NCI-H2081 treated with DMSO at 0.1 percent for 48 hours (cell line): ENCODE measurements around the gene SH2B2.

ENCODE experiments used
- DNase-seq: peaks from one replicate; lab custom pipeline; 2025; lab: John Stamatoyannopoulos, UW

The SH2B2 gene

DNA sequence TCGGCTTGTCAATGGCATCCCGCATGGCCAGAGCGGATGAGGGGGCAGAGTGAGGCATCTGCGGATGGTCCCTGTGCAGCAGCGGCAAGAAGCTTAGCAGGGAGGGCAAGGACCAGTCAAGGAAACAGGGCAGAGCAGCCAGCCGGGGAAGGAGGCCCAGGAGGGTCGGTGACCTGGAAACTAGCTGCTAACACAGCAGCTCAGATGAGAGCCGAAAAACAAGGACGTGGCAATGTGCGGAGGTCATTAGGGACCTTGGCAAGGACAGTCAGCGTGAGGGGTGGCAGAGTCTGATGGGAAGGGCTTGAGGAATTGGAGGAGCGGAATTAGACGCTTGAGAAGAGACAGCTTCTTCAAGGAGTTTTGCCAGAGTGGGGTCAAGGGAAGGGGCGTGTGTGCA is 20.1 kb upstream of the SH2B2 start:
- DNase-seq: no peak

DNA sequence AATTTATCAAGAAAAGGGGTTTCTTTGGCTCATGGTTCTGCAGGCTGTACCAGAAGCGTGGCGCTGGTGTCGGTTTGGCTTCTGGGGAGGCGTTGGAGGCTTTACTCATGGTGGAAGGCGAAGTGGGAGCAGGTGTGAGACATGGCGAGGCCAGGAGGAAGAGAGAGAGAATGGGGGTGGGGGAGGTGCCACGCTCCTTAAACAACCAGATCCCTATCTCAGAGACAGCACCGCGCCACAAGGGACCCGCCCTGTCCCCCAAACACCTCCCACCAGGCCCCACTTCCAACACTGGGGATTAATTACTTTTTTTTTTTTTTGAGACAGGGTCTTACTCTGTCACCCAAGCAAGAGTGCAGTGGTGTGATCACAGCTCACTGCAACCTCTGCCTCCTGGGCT is 18.0 kb upstream of the SH2B2 start:
- no peak for DNase-seq

- no peak for DNase-seq
These were observed 16.3 kb upstream of the SH2B2 start for GRCh38 chr7:102270178-102270887.

DNA sequence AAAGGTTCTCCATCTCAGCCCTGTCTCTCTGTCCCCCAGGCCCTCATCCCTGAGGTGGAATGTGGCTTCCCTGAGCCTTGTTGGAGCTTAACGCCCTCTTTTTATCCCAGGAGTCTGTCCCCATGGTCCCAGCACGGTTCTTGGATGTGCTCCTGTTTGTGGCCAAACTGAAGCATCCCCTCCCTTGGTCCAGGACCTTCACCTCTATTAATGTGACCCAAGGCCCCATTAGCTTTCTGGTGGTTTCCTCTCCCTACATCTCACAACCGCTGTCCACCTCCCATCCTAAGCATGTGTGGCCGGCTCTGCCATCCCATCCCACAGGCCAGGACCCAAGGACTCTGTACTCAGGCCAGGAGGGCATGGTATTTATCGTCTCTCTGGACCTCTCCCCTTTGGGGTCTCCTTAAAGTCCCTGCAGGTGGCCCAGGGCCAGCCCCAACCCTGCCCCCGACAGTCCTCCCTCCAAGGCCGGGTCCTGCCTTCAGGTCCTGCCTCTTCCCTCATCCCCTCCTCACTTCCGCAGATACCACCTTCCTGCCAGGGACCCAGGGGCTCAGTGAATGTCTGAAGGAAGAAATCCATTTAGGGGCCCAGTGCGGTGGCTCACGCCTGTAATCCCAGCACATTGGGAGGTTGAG is 15.4 kb upstream of the SH2B2 start:
- no peak for DNase-seq

DNA sequence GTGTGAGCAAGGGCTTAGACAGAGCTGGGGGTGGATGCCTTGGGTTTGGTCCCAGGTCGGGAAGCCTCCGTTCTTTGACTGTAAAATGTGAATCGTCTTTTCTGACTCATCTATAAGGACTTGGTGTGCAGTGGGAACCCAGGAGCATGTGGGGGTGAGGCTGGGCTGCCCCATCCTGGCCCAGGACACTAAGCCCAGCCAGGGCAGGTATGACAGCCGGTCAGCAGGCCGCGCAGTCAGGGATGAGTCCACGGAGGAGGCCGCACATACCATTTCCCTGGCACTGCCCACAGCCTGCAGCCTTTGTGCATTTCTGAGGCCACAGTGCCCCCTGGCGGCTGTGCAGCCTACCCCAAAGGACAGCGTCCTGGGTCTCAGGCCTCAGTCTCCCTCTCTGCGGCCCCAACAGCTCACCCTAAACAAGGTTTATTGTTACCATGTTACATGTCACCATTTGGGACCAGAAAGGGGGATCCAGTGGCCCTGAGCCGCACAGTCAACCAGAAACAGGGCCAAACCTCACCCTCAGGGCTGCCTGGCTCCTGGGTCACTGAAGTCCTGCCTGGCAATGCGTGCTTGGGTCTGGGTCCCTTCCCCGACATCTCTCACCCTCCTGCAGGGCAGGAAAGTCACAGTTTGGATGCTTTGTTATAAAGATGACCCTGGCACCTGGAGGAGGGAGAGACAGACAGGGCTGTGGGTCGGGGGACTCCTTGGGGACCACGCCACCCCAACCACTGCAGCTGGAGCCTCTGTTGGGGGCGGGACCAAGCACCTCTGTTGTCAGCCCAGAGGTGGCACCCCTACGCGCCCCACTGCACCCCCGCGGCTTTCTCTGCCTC is 14.4 kb upstream of the SH2B2 start:
- no peak for DNase-seq

GRCh38 chr7:102272917-102273748 is 13.5 kb upstream of the SH2B2 start:
- DNase-seq: no peak

DNA sequence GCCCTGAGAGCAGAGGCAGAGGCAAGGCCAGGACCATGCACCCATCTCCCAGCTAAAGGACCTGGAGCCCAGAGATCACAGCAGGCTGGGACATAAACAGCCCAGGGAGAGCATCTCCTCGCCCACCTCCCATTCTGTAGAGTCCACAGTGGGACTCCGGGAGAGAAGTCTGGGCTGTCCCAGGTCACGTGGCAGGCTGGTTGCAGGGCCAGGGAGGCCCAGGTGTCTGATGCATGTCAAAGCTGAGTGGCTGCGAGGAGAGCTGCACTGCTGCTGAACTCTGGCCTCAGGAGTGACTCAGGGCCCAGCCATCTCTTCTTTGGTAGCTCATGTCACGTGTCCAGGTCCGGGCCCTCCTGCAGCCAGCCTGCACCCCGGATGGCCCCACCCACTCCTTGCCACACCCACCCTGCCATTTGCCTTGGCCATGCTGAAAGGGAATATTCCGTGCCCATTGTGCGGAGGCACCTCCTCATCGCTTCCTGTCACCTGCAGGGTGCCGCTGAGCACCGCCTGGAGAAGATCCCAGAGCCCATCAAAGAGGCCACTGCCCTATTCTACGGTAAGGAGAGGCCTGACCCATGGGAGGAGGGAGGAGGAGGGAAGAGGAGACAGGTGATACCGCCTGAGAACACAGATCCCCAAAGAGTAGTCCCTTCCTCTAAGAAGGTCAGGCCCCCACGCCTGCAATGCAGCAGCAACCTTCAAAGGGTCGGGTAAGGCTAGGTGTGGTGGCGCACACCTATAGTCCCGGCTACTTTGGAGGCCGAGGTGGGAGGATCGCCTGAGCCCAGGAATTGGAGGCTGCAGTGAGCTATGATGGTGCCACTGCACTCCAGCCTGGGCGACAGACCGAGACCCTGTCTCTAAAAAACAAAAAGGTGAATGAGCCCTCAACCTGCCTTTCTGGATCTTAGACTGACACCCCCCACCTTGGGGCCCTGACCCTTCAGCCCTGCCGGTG is 12.6 kb upstream of the SH2B2 start:
- DNase-seq: no peak

GRCh38 chr7:102275123-102275703 is 11.5 kb upstream of the SH2B2 start:
- no peak for DNase-seq

DNA sequence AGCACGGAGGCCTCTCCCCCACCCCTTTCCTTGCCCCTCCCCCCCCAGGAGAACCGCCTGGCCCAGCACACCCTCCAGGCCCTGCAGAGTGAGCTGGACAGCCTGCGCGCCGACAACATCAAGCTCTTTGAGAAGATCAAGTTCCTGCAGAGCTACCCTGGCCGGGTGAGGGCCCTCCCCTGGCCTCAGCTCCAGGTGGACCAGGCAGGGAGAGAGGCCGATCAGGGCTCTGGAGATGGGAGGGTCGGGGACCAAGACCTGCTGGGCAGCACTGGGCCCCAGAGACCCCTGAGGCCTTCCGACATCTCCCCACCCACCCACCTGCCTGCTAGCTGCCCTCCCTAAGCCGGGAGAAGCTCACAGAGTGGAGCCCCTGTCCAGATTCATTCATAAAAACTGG is 8.8 kb upstream of the SH2B2 start:
- no peak for DNase-seq

DNA sequence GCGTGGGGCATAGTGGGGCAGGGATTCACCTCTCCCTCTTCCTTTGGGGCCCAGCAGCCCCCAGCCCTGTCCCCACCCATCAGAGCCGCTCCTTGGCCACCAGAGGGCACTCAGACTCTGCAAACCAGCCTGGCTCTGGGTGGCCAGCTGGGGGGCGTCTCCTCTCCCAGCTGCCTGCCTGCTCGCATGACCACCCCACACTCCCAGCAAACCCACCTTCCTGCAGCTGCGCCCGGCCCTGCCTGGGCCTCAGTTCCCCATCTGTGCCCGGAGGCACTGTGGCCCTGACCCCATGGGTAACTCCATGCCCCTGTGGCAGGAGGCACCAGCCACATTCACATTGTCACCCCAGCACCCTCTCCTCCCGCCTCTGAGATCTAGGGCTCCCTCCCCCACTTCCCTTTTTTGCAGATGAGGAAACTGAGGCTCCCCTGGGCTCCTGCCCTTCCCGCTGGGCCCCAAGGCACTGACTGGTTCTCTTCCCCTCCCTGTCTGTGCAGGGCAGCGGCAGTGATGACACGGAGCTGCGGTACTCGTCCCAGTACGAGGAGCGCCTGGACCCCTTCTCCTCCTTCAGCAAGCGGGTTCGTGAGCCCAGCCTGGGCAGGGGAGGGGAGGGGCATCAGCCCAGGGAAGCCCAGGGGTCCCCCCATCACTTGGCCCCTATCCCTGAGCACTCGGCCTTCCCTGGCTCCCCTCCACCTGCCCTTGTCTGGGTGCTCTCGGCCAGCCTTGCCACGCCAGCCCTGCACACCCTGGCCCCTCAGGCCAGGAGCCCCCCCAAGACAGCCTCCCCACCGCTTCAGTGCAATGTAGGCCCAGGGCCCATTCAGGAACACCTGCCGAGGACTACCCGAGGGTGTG is 6.9 kb upstream of the SH2B2 start:
- DNase-seq: no peak

DNA sequence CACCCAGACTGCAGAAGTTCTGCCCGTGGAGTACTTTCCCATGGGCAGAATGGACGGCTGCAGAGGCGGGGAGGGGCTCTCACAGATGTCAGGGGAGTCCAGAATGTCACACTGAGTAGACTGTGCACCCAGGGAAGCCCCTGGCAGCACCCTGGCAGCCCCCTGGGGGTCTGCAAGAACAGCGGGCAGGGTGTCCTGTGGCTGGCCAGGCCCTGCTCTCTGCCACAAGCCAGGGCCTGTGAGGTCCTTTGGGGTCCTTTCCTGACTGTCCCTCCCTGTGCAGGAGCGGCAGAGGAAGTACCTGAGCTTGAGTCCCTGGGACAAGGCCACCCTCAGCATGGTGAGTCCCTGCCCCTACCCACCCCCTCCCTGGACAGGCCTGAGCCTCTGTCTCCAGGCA is 6.1 kb upstream of the SH2B2 start:
- no peak for DNase-seq

- no peak for DNase-seq
These were observed 4.9 kb upstream of the SH2B2 start for GRCh38 chr7:102281785-102282184.

DNA sequence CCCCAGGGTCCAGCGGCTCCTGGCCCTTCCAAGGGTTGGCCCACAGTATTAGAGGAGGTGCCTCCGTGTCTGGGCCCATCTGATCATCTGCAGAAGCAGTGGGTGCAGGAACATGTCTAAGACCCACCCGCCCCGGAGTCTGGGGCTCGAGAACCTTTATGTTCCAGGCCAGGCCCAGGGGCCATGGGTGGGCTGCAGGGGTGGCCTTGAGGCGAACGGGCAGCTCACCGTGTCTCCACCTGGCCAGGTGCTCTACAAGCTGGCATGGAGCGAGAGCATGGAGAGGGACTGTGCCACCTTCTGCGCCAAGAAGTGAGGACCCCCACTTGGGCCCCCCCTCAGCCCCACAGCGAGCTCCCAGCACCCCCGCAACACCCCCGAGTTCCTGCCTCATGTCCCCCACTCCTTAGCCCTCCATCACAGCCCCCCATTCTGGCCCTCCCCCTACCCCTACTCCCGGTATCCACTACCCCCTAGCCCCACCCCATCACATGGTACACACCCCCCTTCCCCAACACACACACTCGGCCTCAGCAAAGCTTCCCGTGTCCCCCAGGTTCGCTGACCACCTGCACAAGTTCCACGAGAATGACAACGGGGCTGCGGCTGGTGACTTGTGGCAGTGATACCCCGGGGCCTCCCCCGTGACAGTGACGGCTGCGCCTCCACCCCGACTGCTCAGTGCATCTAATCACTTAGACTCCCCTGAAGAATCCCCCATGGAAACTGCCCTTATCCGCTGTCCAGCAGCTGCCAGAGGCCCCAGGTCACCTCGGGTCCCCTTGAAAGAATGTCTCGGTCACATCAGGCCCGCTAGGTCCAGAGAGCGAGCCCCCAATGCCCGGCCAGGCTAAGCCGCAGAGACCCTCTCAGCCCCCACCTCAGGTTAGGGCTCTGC is 4.0 kb upstream of the SH2B2 start:
- DNase-seq: no peak

DNA sequence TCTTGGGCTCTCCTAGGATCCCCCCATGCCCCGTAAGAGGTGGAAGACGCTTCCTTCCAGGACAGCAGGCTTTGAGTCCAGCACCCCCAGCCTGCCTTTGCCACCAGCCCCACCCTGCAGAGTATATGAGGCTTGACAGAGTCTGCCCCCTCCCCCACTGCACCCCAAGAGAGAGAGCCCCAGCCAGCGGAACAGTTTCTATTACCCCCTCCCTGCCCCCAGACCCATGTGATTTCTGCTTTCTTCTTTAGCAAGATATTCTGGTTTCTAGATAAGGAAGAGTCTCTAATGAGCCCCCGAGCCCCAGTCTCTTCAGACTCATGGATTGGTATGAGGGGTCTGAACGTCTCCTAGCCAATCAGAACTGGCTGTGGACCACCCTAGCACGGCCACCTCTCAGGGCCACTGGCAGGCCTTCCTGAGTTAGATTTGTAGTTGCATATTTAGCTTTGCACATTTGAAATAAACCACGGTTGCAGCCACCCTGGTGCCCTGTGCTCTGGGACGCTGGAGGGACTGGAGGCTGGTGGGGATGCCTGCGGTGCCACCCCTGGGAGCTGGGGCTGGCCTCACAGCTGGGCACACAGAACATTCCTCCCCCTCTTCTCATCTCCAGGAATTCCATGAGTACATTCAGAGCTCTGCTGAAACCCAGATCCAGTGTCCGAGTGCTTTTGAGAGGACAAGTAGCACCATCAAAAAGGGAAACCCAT is 3.0 kb upstream of the SH2B2 start:
- no peak for DNase-seq

- no peak for DNase-seq
These were observed 2.3 kb upstream of the SH2B2 start for GRCh38 chr7:102284399-102284798.

- DNase-seq: no peak
These were observed 1.7 kb upstream of the SH2B2 start for GRCh38 chr7:102284891-102285539.

DNA sequence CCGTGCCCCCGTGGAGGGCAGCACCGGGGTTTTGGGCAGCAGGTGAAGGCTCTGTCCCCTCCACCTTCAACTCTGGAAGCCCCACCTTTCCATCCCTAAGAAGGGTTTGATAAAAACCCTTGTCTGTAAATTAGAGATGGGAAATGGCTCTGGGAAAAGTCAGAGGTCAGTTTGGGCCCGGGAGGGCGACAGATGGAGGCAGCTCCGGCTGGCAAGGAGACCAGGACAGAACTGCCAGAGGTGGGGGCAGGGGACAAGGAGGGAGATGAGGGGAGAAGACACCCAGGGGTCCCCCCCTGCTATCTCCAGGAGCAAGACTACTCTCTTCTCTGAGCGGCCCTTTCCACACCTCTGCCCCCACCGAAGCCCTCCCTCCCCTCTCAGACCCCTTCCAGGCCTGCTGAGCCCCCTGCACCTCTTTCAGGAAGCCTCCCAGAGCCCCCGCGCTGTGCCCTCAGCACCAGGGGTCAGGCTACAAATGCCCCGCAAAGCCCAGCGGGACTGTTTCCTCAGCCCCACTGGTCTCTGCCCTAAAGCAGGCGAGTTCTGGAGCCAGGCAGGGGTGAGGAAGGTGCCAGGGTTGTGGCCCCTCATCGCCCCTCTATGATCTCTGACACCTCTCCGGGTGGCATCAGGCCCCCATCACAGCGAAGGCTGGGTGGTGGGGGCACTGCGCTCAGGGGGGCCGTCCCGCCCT is 980 bp upstream of the SH2B2 start:
- DNase-seq: no peak
